ENCODE results near the gene RABL6.

The RABL6 gene

GRCh38 chr9:136849038-136849959 lies 41.6 kb downstream of the RABL6 start, which contains the start of gene PHPT1:
TSS of gene PHPT1 (plus strand) at chr9:136849409. CDS start at chr9:136849431, 22 bp downstream.
- DNase-seq, result peak; percentile 99

GRCh38 chr9:136849960-136850865 lies 42.5 kb downstream of the RABL6 start:
- DNase-seq, result no peak

GRCh38 chr9:136850866-136851775 lies 43.4 kb downstream of the RABL6 start:
- DNase-seq, result no peak

GRCh38 chr9:136851941-136852663 lies 44.4 kb downstream of the RABL6 start, which contains the start of gene MAMDC4:
TSS of gene MAMDC4 (plus strand) at chr9:136852346. CDS start at chr9:136852417, 71 bp downstream.
- DNase-seq, result no peak

- no peak for DNase-seq
Observed at GRCh38 chr9:136852664-136853595, 45.2 kb downstream of the RABL6 start.

GRCh38 chr9:136853596-136854112 lies 45.9 kb downstream of the RABL6 start:
- no peak for DNase-seq

- DNase-seq, result no peak
Observed at GRCh38 chr9:136854113-136854841, 46.5 kb downstream of the RABL6 start.

- DNase-seq, result no peak
Observed at GRCh38 chr9:136854842-136855460, 47.2 kb downstream of the RABL6 start.

GRCh38 chr9:136855461-136856078 lies 47.8 kb downstream of the RABL6 start:
- no peak for DNase-seq

- DNase-seq, result no peak
Observed at GRCh38 chr9:136856079-136856476, 48.3 kb downstream of the RABL6 start.

GRCh38 chr9:136856541-136857141 lies 48.9 kb downstream of the RABL6 start:
- DNase-seq, result no peak

- no peak for DNase-seq
Observed at GRCh38 chr9:136857166-136857565, 49.4 kb downstream of the RABL6 start.

- DNase-seq, result no peak
Observed at GRCh38 chr9:136857581-136858412, 50.0 kb downstream of the RABL6 start.

GRCh38 chr9:136858452-136858843 lies 50.7 kb downstream of the RABL6 start:
- DNase-seq, result no peak

- DNase-seq, result no peak
Observed at GRCh38 chr9:136858844-136859757, 51.4 kb downstream of the RABL6 start.

GRCh38 chr9:136860529-136860928 lies 52.8 kb downstream of the RABL6 start:
- DNase-seq, result no peak

Data from suppressor macrophage treated with lipopolysaccharide for 4 hours (primary cell).